Measurements from ENCODE around the gene EFCAB8.
A peak's percentile ranks its signal among the peaks of the same experiment; 100 is the strongest.
"Not testable (repeated sequence)": the region's sequence is repeated elsewhere in the genome, so short reads cannot be mapped to it uniquely, and the experiment has no call there.

EFCAB8 gene

DNA sequence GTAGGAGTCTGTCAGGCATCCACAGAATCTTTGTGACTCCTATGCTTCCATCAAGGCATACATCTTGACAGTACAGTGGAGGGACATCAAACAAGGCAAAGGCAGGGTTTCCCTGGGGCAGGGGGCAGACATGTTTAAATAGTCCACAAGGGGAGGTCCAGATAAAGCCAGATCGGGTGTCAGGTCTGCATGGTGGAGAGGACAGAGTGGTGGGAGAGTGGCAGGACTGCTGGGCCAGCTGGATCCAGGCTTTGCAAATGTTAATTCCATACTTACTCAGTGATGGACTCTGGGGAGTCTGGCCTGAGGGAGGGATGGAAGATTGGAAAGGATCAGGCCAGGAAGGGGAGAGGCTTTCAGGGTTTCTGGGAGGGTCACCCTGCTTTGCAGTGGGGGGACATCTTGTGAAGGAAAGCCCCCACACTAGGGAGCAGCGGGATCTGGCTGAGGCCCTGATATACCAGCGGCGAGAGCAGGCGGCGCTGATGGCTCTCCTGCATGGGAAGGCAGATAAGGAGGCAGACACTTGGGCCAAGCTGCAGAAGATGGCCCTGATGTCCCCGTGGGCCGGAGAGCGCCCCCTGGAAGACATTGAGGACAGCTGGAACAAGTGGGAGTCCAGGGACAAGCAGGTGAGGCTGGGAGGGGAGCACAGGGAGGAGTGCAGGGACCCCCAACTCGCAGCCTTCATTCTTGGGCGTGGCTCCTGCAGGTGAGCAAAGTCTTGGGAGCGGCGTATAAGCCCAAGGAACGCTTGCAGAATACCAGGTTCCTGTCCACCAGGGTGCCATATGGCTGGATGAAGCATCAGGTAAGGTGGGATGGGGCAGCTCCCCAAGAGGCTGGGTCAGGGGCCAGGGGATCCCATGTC is 100.9 kb downstream of the EFCAB8 start:
- DNase-seq (ENCODE audit: low read depth), result no peak

DNA sequence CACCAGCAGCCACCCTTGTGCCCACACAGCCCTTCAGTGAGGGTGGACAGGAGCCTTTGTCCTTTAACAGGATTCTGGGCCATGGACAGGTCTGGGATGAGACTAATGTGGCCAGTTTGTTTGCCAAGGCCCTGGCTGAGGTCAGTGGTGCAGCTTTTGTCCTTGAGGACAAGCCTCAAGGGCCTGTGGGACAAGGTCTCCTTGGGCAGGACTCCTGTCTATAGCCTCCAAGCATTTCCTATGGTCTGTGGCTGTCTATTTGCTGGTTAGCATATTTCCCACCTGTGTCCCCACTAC is 101.4 kb downstream of the EFCAB8 start:
- DNase-seq (ENCODE audit: low read depth), result no peak

DNA sequence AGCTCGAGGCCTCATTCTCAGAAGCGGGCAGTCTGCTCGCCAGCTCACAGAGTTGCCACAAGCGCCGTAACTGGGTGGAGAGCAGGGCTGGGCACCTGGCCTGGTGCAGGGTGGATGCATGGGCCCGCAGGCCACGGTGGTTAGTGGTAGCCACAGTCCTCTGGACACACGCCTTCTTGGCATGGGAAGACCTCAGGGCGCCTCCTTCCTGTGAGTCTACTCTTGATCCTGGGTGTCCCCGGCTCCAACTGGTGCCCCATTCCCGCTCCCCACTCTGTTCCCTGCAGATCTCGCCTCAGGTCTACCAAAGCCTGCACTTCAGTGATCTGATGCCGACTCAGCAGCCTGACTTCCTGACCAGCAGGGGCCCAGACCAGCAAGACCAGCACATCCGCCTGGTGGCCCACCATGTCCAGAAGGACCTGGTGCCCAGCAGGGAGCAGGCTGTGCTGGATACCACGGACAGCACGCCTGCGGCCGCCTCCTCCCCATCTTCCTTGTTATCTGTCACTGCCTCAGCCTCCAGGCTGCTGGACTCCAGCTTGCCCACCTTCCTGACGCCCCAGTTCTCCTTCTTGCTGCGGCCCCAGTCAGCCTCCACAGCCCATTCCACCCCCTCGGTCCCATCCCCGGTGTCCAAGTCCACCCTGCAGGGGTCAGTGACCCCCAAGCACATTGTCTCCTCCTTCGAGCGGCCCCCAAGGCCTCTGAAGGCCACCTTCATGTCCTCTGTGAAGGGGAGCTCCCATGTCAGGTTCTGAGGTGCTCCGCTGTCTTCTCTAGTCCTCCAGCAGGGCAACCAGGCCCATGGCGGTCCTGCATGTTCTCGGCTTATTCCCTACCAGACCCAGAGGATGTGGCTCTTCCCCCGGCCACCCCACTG is 102.4 kb downstream of the EFCAB8 start:
- no peak for DNase-seq (ENCODE audit: low read depth)

DNA sequence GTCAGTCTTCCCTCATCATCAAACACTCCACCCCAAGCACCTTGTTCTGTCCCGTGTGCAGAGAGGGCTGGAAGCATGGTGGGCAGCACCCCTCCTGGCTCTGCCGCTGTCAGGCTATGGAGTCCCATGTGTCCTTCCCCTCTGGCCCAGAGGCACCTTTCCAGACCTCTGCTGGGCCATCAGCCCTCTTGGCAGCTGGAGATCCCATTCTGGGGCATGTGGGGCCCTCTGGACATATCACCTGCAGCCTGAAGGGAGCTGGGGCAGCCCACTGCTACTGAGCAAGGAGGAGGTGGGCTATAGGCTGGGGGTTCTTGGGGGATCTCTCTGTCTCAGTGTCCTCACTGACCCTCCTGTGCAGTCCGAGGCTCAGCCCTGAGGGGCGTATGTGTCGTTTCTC is 103.3 kb downstream of the EFCAB8 start:
- no peak for DNase-seq (ENCODE audit: low read depth)

DNA sequence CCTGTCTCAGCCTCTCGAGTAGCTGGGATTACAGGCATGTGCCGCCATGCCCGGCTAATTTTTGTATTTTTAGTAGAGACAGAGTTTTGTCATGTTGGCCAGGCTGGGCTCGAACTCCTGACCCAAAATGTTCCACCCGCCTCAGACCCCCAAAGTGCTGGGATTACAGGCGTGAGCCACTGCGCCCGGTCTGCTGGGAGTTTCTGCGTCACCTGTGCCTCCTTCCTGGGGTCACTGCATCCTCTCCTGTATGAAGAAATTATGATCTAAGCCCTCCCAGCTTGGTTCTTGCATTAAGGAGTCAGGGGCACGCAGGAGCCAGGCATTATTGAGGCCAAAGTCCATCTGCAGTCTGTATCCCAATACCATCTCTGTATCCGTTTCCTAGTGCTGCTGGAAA is 103.9 kb downstream of the EFCAB8 start:
- DNase-seq (ENCODE audit: low read depth), result not testable (repeated sequence)

DNA sequence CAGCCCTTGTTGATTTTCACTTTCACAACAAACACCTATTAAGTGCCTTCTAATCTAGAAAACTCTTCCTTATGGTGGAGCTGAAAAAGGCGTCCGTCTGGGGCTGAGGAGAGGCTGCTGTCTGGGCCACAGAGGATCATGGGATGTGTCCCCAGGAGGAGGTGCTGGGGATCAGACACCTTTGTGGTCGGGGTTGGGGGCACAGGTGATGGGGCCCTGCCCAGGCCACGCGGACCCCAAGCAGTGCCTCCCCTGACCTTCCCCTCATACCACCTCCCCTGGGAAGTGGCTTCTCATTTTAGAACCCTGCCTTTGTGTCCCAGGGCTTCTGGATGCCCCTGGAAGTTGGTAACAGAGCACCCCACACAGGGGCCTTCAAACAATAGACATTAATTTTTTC is 104.5 kb downstream of the EFCAB8 start:
- no peak for DNase-seq (ENCODE audit: low read depth)

DNA sequence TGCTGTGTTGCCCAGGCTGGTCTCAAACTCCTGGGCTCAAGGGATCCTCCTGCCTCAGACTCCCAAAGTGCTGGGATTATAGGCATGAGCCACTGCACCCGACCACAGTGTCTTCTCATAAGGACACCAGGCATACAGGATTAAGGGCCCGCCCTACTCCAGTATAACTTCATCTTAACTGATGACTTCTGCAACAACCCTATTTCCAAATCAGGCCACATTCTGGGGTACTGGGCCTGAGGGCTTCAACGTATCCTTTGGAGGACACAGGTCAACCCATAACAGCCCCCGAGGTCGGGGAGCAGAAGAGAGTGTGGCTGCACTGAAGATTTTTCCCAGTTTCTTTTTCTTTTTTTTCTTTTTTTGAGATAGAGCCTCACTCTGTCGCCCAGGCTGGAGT is 105.9 kb downstream of the EFCAB8 start:
- no peak for DNase-seq (ENCODE audit: low read depth)

DNA sequence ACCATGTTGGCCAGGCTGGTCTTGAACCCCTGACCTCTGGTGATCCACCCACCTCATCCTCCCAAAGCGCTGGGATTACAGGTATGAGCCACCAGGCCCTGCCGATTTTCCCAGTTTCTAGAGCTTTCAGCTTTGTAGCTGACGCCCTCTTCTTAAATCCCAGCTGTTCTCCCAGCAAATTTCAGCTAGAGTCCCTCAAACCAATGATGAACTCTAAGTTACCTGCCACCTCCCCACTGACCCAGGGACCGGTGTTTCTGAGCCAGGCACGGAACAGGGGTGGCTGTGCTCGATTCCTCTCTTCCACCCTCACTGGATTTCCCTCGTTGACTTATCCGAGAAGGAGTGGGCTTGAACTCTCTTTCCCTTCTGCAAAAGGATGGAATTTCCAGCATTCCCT is 106.4 kb downstream of the EFCAB8 start:
- no peak for DNase-seq (ENCODE audit: low read depth)

DNA sequence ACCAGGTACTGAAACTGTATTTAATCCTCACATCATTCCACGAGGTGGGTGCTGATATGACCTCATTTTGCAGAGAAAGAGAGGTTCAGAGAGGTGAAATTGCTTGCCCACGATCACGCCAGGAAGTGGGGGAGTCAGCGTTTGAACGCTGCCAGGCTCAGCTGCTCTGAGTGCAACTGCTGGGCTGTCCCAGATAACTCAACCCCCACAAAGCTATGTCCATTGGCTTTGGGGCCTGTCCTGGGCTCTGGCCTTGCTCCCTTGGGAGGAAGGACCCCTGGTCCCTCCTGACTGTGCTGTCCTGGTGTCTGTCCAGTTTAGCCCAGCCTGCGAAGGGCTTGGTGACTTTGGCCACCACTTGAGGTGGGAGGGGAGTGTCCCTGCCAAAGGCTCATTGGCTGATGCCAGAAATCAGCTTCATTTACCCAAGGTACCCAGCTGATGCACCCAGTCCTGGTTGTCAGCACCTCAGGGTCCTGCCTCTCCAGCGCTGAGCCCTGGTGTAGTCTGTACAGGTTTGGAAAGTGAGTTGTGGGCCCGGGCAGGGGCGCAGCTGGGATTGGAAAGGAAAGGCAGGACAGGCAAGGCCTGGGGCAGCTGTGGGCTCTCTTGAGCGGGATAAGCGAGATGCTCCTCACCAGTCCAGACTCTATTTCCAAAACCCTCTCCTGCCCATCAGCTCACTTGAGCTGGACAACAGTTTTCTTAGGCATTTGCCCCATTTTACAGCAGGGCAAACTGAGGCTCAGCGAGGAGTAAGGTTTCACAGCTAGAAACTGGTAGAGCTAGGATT is 107.1 kb downstream of the EFCAB8 start:
- no peak for DNase-seq (ENCODE audit: low read depth)

DNA sequence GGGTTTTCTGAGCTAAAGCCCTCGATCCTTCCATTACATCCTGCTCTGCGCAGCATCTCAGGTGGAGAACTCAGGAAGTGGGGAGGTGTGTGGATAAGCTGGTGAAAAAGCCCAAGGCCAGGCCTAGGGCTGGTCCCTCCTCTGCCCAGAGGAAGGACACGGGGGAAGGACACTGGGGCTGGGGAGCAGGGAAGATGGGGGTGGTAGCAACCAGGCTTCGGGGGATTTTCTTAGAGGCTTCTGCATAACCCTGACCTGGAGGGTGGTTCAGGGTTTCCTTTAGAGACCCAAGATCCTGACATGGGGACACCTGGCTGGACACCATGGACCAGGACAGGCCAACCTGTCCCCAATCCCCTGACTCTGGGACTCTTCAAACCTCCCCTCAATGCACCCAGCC is 107.7 kb downstream of the EFCAB8 start:
- no peak for DNase-seq (ENCODE audit: low read depth)

DNA sequence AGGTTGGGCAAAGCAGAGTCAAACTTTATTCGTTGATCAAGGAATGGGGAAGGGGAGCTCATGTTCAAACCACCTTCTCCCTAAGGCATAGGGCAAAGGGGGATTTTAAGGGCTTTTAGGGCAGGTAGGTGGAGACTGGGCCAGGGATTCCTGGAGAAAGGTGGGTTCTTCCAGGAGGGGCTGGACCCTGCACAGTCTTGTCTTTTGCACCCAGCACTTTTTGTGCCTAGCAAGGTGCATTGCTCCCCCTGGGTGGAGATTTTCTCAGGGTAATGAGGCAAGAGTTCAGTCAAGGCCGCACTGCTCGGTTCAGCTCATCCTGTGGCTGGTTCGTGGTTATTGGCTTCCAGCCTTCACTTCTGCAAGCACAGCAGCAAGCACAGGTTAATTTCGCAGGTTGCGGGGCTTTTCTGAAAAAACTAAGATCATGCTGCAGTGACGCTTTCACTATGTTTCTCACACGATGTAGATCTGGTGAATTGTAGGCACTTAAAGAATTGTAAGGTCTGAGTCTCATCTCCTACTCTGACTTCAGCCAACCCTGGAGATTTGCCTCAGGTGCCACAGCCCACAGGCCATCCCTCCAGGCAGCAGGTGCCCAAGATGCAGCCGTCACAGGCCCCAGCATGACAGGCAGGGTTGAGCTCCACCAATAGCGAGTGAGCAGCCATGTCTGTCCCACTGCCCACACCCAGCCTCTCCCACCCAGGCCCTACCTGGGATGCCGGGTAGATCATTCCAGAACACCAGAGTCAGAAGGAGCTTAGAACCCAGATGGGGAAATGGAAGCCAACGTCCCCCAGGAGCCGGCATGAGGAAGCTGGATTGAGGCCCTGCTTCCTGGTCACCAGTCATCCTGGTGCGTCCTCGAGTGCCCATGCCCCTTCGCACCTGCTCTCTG is 108.4 kb downstream of the EFCAB8 start:
- DNase-seq (ENCODE audit: low read depth), result no peak

DNA sequence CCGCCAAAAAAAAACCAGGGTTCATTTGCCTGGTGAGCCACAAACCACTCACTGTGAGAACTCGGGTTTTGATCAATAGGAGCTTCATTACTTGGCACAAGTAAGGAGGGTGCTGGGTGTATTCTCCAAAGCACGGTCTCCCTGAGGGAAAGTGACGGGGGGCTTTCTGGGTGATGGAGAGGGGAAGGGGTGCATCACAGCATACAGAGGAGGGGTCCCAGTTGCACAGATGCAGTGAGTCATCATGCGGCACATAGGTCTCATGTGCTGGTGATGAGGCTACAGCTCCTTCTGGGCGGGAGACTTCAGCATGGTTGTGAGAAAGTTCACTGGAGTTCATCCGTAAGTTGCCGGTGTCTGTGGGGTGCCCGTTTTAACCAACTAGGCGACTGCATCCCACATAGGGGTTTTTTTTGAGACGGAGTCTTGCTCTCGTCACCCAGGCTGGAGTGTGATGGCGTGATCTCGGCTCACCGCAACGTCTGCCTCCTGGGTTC is 109.3 kb downstream of the EFCAB8 start:
- DNase-seq (ENCODE audit: low read depth), result no peak

DNA sequence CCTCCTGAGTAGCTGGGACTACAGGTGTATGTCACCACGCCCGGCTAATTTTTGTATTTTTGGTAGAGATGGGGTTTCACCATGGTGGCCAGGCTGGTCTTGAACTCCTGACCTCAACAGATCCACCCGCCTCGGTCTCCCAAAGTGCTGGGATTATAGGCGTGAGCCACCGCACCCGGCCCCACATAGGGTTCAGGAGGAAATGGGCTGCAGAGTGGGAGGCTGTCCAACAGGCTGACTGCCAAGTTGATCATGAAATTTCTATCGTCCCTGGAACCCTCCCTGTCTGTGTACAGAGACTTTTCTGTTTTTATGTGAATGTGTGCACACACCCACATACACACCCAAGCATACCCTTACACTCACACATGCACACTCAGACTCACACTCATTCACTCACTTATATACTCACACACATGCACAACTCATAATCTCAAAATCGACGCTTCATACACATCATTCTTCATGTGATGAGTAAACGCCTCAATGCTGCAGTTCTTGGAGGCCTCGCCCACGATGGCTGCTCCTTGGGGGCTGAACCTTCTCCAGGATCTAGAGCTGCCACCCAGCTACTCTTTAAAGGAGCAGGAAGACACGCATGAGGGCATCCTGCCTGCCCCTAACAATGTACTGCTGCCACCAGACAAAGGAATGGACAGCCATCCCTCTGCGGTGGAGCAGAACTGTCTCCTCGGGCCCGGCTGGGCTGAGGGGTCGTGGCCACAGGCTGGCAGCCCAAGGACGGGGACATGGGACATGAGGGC is 109.9 kb downstream of the EFCAB8 start:
- no peak for DNase-seq (ENCODE audit: low read depth)

DNA sequence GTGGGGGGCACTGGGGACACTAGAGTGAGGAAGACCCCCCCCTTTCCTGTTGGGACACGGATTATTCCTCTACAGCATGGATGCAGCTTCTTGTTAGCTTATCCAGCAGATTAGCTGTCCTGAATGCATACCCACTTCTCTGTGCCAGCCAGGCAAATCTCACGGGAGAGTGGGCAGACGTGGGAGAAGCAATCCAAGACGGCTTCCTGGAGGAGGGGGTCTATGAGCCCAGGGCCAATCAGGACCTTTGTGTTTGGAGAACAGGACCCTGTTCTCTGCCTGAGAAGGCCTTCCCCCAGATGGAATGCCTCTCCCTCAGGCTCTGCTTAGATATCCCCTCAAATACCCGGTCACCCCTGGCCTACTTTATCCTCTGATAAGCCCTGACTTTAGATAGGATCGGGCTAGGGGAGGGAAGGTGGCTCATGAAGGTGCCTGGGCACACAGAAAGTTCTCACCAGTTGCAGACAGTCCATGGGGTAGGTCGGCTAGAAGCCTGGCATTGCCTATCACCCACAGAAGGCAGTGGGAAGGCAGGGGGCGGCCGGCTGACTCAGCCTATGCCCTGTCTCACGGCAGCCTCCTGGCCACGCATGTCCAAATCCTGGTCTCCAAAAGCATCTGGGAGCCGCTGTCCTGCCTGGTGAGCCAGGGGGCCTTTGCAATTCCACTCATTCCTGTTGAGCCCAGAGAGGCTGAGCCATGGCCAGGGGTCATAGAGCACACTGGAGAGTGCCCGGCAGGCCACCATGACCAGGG is 110.8 kb downstream of the EFCAB8 start:
- DNase-seq (ENCODE audit: low read depth), result no peak

DNA sequence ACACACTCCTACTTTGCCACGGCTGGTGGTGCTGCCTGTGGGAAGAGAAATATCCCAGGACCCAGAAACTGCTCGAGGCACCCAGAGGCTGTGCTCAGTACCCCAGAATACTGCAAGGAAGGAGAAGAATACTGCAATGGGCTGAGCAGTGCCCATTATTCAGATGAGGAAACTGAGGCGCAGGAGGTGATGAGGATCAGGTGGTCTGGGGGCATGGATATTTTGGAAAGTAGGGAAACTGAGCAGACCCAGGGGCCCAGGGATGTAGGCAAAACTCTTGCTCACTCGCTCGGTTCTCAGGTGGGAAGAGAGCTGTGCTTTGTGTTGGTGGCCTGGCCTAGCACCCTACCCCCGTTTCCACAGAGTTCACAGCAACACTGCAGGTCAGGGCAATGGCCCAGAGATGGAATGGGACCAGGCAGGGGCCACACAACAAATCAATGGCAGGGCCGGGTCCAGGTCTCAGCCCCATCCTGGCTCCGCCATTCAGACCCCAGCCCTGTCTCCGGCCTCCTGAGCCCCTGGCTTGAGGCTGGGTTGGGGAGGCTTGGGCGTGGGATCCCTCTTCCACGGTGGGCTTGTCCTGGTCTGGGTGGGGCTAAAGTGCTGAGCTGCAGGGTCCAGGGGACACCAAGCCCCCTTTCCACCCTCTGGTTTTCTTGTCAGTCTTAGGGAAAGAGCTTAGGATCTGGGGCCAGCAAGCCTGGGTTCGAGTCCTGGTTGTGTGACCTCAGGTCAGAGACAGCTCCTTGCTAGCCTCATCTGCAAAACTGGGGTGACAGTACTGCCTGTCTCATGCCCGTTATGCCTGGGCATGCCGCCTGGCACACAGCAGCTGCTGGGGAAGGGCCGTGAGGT is 111.6 kb downstream of the EFCAB8 start:
- no peak for DNase-seq (ENCODE audit: low read depth)

DNA sequence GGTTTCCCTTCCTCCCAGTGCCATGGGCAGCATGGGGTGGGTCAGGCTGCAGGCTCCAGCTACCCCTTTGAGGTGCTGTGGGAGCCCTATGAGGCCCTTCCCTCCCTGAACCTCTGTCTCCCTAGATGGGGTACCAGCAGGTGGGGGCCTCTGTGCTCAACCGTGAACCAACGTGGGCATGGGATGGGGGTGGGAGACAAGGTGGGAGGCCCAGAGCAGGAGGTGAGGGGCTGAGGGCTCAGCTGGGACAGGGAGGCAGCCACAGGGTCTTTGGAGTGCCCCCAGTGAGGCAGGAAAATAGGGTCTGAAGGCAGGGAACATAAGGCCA is 112.2 kb downstream of the EFCAB8 start:
- no peak for DNase-seq (ENCODE audit: low read depth)

DNA sequence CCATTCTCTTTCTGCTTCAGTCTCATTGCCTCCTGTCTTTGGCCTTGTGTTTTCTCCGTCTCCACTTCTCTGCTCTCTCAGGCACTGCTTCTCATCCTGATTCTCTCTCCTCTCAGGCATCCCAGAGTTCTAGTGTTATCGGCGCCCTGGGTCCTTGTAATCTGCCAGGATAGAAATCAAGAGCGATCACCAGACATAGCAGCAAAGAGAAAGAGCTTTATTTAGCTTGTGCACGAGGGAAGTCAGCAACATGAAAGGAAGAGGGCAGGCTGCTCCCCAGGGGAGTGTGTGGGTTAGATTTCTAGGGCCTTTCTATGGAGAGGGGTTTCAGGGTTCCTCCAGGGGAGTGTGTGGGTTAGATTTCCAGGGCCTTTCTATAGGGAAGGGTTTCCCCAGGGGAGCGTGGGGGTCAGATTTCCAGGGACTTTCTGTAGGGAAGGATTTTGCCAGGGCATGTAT is 113.0 kb downstream of the EFCAB8 start:
- DNase-seq (ENCODE audit: low read depth), result no peak

DNA sequence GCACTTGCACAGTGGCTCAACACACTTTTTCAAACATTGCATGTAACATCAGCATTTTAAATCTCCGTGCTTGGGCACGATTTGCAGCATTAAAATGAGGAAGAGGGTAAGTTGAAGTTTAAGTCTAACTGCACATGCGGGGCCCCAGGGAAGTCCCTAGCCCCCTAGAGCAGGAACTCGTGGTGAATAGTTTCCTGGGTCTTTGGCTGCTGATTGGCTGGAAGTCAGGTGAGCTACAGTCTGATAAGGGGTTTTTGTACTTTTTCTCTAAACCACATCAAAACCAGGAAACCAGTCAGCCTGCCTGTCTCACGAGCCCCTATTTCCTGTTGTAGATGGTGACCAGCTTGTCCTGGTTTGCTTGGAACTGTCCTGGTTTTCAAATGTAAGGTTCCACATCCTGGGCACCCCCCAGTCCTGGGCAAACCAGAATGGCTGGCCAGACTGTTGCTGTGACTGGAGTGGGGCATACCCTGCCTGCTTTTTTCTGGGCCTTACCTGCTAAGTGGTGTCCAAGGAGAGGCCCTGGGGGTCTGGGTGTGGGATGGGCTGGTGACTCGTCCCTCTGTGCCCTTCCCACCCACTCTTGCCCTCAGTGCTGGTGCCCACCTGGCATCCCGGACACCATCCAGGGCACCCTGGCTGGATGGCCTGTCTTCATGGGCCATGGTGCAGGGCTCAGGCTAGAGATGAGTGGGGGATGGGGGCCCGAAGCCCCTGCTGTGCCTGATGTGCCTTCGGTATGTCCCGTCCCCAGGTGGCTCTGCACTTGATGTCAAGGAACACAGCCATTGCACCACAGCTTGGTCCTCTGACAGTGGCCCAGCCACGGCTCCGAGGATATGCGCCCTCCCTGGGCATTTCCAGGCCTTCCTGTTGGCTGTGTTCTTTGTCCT is 113.7 kb downstream of the EFCAB8 start:
- peak; percentile 78 for DNase-seq (ENCODE audit: low read depth)

Measured in CMK (cell line).